Inferior parietal cortex (tissue), 1 donor: ENCODE measurements around the gene CACNA1B.
"Not testable (repeated sequence)": the region's sequence is repeated elsewhere in the genome, so short reads cannot be mapped to it uniquely, and the experiment has no call there.

Experiments
- DNase-seq: peaks from one replicate; pipeline ENCODE4 v3.0.0-alpha.2; 2016; ENCODE audit errors: extremely low spot score

CACNA1B gene

DNA sequence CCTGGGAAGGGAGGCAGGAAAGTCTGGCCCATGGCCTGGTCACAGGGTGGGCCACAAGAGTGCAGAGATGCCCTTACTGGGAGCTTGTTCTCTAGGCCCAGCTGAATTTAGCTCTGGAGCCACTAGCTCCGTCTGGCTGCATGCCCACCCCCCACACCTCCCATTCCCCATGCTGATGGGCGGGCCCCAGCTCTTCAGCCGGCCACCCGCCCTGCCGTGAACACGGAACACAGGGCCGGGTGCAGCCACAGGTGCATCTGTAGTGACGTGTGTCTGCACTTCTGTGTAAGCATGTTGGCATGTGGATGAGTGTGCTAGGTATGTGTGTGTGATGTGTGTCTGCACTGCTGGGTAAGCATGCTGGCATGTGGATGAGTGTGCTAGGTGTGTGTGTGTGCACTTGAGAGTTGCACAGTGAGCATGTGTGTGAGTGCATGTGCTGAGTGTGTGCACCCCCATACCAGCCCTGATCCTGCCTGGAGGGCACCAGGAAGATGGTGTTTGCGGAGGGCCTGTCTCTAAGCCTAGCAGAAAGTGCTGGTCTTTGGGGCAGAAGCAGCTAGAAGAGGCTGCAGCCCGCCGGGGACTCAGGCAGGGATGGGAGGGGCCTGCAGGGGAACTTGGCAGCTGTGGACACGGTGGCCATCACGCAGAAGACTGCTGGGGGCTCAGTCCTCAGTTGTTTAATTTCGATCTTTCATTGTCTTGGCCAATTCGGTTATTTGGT is 136.4 kb downstream of the CACNA1B start:
- DNase-seq, result no peak

DNA sequence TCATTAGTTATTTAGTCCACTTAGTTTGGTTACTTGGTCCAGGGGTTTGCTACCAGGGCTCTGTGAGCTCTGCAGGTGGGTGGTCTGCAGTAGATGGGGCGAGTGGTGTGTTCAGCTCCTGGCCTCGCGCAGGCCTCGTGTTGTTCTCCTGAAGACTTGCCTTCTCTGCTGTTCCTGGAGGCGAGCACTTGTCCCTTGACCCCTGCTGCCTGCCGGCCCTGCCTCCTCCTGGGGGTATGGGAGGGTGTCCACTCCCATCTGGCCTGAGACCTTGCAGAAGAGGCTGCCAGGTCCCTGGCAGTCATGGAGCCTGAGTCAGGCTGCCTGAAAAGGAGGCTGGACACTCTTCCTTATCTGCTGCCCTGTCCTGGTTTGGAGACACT is 137.0 kb downstream of the CACNA1B start:
- DNase-seq, result no peak

DNA sequence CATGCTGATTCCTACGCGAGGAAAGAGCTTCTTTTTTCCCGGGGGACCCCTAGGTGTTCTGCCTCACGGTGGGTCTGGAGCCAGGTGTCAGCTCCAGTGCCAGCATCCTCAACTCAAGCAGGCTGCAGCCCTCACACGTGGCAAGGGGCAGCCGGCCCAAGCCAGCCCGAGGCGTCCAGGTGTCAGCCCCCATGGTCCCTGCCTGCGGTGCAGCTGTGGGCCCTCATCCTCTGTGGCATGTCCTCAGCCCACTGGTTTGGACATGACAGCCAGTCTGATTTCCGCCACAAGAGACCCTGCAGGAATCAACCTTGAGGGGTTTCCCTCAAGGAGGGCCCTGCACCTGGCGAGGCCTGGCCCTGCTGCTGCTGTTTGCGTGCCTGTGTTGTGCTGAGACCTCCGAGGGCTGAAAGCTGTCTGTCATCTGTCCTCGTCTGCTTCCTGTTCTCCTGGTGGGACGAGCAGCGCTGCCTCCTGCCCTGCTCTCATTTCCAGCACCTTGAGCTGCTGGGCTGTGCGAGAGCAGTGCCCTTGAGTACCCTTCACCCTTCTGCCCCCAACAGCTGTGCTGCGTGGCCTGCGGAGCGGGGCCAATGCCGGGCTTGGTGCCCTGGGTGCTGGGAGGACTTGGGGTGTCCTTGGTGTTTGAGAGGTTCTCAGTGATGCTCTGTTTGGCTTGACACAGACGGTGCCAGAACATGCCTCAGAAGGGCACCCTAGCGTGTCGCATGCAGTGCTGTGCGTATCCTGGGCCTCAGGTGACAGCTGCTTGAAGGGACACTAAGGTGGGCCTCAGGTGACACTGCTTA is 137.6 kb downstream of the CACNA1B start:
- DNase-seq, result no peak

DNA sequence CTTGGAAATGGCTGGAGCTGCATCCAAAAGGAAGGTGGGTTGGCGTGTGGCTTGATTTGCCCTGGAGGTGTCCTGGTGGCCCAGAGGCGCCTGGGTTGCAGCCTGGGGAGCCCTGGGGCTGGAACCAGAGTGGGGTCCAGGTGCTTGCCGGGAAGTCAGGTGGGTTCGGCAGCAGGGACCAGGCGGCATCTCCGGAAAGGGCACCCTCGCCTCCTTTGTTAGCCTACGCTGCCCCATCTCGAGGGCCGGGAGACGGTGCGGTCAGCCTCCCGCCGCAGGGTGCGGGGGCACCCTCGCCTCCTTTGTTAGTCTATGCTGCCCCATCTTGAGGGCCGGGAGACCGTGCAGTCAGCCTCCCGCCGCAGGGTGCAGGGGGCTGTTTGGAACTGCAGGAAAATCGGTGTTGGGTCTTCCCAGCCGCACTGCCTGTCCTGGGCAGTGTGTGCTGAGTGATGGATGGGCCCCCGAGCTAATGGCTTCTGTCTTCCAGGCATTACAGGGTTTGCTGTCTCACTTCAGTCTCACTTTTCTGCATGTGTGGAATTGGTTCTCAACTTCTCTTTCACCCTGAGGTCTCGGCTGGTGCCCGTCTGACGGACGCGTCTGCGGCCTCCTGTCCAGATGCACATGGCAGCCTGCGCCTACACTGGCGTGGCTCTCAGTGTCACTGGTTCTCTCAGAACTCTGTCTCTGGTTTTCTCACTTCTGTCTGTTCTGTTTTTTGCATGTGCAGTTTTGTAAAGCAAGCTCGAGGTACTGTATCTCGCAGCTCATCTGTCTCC is 139.0 kb downstream of the CACNA1B start:
- DNase-seq, result no peak

DNA sequence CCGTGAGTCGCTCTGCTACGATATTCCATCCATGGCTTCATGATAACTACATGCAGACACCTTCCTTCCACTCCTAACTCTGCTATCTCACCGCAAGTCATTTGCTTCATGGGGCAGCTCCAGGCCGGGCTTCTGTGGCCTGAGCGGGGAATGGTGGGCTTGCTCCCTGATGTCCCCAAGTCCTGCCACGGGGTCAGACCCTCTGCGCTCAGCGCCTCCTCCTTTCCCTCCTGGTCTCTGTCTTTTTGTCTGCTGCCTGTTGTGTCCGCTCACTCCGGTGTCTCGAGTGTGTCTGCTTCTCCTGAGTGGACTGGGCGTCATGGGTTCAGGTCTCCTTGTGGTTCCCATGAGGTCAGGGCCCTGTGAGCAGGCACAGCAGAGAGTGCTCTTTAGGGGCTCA is 139.6 kb downstream of the CACNA1B start:
- no peak for DNase-seq

DNA sequence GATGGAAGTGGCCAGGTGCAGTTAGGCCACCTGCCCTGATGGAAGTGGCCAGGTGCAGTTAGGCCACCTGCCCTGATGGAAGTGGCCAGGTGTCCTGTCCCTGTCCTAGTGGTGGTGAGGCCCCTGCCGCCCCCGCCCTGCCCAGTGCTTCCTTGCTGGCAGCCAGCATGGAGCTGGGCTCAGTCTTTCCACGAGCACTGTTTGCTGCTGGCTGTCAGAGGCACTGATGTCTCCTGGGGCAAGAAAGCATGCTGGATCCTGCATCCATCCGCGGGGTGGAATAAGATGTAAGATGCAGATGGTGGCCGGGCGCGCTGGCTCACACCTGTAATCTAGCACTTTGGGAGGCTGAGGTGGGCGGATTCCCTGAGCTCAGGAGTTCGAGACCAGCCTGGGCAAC is 141.9 kb downstream of the CACNA1B start:
- not testable (repeated sequence) for DNase-seq

DNA sequence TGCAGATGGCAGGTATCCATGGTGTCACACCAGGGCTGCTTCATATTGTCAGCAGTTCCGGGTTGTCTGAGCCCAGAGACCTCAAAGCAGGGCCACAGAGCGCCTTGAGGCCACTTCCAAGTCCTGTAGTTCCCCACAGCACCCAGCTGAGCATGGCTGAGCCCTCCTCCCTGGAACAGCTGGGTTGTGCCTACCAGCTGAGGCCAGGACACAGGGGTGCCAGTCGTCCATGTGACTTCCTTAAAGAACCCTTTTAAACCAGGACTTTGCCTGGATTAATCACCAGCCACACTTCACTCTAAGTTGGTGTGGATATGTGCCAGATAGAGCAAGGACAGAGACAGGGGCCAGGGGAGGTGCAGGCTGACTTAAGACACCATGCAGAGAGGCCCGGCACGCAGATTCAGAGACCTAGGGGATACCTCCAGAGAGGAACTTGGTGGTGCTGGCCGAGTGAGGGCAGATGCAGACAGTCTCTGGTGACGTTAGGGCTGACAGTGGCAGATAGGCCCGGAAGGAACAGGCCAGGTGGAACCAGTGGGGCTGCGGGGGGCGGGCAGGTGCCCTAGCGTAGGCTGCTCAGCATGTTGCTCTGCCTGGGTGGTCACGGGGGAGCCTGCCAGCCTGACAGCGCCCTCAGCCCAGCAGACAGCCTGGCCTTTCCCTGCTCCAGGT is 142.7 kb downstream of the CACNA1B start:
- DNase-seq, result no peak

DNA sequence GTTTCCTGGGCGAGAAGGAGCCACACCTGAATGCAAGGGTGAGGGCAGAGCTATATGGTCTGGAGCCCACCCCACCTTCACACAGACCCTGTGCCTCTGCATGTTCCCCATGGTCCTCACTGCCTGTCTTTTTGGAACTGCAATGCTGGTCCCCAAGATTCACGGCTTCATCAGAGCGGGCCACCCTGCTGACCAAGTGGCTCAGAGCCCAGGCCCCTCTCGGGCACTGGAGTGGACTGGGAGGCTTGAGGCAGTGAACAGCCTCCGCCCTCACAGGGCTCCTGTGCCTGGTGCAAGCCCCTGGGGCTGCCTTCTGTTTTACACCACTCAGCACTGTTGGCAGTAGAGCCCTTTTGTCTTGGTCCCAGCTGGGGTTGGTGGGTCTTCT is 143.2 kb downstream of the CACNA1B start:
- no peak for DNase-seq

DNA sequence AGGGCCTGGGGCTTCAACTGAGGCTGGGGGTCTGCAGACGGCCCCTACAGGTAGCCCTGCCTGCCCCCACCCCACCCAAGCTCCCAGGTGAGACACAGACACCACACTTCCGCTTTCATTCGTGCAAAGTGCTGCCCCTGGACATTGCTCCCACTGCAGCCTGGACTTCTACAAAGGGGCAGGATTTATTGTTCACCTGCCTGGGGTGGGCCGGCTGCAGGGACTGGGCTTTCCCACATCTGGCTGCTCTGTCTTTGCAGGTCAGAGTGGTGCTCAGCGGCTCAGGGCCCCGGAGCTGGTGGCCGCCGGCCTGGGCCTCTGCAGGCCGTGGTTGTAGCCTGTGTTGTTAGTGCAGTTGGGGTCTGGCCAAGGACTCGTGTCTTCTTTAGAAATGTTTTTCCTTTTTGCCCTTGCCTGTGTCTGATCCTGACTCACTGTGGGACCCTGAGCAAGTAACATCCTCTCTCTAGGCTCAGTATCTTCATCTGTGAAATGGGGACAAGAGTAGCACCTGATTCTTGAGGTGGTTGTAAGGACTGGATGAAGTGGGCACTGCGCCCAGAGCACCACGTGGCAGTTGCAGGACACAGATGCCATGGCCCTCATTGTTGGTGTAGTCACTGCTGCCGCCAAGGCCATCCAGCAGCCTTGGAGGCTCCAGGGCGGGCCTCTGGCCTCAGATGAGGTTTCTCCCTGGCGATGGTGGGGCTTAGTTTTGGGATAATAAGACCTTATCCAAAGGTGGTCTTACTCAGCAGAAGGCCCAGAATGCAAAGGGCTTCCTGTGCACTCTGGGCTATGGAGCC is 143.9 kb downstream of the CACNA1B start:
- DNase-seq, result no peak

DNA sequence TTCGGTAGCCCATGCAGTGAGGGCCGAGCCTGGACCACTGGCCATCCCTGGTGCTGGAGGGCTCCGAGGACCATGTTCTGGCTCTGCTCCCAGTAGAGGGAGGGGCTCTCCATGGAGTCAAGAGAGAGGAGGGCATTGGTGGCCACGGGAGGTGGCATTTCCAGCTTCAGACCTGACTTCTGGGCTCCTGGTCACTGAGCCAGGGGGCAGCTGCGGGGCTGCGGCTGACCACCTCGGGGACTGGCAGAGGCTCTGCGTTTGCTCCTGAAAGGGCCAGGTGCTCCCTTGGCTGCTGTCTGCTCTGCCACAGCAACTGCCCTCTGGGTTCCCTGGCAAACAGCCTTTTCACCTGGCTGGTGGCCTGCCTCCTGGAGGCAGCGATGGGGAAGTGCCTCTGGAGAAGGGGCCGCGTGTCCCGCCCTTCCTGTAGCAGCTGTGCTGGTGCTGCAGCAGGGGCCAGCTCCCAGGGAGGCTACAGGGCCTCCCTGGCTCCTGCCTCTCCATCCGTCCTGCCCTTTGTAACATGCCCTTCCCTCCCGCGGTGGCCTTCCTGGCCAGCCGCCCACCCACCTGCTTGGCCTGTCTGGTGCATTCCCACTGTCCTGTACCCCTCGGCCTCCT is 144.6 kb downstream of the CACNA1B start:
- no peak for DNase-seq

DNA sequence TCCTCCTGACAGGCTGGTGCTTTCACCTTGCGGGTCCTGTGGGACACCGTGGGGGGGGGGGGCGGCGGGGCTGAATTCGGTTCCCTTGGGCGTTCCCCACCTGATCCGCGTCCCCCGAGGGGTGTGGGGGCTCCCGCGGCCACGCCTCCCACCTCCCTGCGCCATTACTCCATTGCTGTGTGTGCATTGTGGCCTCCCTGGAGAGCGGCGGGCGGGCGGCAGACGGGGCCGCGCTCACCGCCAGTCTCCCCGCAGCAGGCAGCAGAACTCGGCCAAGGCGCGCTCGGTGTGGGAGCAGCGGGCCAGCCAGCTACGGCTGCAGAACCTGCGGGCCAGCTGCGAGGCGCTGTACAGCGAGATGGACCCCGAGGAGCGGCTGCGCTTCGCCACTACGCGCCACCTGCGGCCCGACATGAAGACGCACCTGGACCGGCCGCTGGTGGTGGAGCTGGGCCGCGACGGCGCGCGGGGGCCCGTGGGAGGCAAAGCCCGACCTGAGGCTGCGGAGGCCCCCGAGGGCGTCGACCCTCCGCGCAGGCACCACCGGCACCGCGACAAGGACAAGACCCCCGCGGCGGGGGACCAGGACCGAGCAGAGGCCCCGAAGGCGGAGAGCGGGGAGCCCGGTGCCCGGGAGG is 145.3 kb downstream of the CACNA1B start:
- DNase-seq, result no peak

DNA sequence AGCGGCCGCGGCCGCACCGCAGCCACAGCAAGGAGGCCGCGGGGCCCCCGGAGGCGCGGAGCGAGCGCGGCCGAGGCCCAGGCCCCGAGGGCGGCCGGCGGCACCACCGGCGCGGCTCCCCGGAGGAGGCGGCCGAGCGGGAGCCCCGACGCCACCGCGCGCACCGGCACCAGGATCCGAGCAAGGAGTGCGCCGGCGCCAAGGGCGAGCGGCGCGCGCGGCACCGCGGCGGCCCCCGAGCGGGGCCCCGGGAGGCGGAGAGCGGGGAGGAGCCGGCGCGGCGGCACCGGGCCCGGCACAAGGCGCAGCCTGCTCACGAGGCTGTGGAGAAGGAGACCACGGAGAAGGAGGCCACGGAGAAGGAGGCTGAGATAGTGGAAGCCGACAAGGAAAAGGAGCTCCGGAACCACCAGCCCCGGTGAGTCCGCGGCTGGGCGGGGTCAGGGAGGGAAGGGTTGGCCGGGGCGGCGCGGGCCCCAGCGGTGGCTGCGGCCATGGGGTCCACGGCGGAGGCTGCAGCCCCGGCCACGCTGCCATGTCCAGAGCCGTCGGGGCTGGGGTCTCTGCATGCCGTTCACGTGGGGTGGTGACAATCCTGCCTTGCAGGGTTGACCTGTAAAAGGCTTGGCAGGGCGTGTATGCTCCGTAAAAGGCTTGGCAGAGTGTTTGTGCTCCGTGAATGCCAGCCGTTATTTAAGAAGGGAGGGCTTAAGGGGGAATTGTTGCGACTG is 146.0 kb downstream of the CACNA1B start:
- DNase-seq, result no peak

DNA sequence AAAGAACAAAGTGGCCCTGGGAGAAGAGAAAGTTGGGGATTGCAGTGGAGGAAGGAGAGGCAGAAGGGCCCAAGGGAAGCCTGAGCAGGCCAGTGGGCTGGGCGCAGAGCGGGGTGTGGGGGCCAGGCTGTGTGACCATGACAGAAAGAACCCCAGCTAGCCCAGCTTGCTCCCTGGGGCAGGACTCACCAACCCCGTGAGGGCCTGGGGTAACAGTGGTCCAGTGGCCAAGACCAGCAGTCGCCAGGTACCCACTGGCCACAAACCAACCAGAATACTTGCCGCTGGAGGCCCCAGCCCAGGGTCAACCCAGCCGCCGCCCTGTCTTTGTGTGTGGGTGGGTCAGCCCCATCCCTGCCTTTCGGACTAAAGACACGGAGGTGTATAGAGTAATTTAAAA is 146.5 kb downstream of the CACNA1B start:
- no peak for DNase-seq

DNA sequence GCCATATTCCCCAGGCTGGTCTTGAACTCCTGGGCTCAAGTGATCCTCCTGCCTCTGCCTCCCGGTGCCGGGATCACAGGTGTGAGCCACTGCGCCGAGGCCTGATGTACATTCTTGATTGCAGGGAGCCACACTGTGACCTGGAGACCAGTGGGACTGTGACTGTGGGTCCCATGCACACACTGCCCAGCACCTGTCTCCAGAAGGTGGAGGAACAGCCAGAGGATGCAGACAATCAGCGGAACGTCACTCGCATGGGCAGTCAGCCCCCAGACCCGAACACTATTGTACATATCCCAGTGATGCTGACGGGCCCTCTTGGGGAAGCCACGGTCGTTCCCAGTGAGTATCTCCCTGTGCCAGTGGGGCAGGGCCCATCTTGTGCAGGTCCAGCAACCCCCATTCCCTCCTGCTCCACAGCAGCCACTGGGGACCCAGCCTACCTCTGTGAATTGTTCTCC is 147.3 kb downstream of the CACNA1B start:
- DNase-seq, result no peak

DNA sequence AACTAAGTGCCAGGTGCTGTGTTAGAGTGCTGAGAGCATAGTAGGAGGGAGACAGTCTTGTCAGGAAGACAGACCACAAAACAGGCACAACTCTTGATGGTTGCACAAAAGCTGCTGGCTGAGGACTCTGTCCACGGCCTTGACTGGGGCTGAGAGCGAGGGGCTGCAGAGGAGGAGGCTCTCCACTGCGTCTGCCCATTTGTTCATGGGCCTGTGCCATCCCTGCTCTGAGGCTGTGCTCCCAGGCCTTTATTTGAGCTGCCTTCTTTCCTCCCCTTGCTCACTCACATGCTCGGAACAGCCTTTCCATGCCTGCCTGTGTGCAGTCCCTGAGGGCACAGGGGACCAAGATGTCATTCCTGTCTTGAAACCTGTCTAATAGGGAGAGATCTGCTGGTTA is 147.8 kb downstream of the CACNA1B start:
- DNase-seq, result no peak

DNA sequence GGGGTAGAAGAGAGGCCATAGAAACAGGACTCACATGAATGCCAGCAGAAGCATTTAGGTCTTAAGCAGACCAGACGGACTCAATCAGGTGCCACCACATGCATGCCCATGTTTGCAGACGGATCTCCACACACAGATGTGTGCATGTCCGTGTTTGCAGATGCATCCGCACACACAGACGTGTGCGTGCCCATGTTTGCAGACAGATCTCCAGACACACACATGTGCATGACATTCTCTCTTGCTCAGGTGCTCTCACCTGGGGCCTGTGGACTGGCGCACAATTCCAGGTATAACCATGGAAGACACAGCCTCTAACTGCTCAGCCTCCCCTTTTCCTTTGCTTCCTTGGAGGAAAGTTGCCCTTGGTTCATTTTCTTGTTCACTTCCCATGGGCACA is 148.3 kb downstream of the CACNA1B start:
- DNase-seq, result no peak

DNA sequence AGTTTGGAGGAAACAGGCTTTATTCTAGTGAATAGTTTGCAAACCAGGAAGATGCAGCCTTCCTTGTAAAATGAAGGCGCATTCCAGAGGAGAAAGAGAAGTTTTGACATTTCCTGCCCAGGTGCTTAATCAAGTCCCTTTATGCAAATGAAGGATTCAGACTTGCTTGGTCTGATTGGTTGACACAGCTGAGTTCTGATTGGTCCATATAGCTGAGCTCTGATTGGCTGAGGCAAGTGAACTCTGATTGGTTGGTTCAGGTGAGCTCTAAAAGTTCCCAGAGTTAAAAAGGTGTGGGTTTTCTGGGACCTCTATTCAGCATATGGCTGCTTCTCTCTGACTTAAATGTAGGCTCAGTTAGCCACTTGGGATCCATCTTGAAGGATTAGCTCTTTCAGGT is 151.0 kb downstream of the CACNA1B start:
- DNase-seq, result no peak

DNA sequence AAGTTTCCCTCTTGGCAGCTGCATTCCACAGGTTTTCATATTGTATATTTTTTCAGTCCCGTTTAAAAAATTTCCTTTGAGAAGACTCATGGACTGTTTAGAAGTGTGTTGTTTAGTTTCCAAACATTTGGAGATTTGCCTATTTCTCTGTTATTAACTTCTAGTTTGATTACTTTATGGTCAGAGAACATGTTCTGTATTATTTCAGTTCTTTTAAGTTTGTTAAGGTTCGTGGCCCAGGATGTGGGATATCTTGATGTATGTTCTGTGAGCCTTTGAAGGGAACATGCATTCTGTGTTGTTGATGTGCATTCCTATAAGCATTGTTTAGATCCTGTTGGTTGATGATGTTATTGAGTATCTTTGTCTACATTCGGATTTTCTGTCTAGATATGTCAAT is 153.6 kb downstream of the CACNA1B start:
- DNase-seq, result no peak

DNA sequence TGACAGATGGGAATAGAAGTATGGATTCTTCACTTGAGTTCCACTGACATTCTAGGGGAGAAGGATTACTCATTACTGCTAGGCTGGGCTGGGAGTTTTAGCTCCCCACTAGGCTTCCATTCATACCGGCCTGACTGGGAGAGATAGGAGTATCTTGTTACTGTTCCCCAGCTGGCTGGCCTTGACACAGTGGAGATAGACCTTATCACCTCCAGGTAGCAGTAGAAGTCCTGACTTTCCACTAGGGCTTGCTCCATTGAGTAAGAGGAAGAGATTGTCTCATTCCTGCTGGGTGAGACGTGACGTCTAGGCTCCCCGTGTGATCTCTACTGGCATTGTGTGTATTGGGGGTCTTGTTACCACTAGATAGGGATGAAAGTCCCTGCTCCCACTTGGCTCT is 156.4 kb downstream of the CACNA1B start:
- DNase-seq, result no peak
